ENCODE data around the gene RIN3.

Gene RIN3

GRCh38 chr14:92737206-92737605 is 223.6 kb downstream of the RIN3 start:
- DNase-seq (ENCODE audit: low read depth in 1 of 2, low spot score in 1 of 2): no peak

GRCh38 chr14:92737619-92738188 is 224.1 kb downstream of the RIN3 start:
- DNase-seq (ENCODE audit: low read depth in 1 of 2, low spot score in 1 of 2): no peak

Measured in activated CD4-positive, alpha-beta T cell treated with anti-CD3 and anti-CD28 coated beads, Interleukin-2, amount 50 U/mL, for 24 hours (primary cell).